Prostate gland (tissue), 2 donors: ENCODE results near the gene OPHN1.

Experiments used
- POLR2A ChIP-seq: fragments of 450-650 bp; IDR thresholded peaks from one replicate; pipeline ENCODE4 v1.6.1; 2016; ENCODE audit warnings: antibody characterized with exemption, mild to moderate bottlenecking
- POLR2AphosphoS5 ChIP-seq: sonication (generic); formaldehyde crosslinking; IDR thresholded peaks from one replicate; pipeline ENCODE4 v1.6.1; 2017; ENCODE audit warnings: antibody characterized with exemption
- TF ChIP-seq, protein P1 (sequence below), 4 experiments: fragments of 200-600 bp in 2 of 4; fragments of 450-650 bp in 2 of 4; sonication (generic) in 2 of 4; IDR thresholded peaks; 1 replicate in 3 of 4; 2 replicates in 1 of 4; pipeline ENCODE4 v1.5.1; 2016 to 2019; ENCODE audit warnings: antibody characterized with exemption in 4 of 4, mild to moderate bottlenecking in 2 of 4, moderate library complexity in 2 of 4

- TF ChIP-seq, protein P1, sequence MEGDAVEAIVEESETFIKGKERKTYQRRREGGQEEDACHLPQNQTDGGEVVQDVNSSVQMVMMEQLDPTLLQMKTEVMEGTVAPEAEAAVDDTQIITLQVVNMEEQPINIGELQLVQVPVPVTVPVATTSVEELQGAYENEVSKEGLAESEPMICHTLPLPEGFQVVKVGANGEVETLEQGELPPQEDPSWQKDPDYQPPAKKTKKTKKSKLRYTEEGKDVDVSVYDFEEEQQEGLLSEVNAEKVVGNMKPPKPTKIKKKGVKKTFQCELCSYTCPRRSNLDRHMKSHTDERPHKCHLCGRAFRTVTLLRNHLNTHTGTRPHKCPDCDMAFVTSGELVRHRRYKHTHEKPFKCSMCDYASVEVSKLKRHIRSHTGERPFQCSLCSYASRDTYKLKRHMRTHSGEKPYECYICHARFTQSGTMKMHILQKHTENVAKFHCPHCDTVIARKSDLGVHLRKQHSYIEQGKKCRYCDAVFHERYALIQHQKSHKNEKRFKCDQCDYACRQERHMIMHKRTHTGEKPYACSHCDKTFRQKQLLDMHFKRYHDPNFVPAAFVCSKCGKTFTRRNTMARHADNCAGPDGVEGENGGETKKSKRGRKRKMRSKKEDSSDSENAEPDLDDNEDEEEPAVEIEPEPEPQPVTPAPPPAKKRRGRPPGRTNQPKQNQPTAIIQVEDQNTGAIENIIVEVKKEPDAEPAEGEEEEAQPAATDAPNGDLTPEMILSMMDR (IDR thresholded peaks at IDR 0.05) = no peak
- TF ChIP-seq POLR2A (no peak), POLR2AphosphoS5 (no peak)
Observed at GRCh38 chrX:68072041-68072440, 361.3 kb downstream of the OPHN1 start.
